ENCODE results near the gene EIF4A3.

DNA sequence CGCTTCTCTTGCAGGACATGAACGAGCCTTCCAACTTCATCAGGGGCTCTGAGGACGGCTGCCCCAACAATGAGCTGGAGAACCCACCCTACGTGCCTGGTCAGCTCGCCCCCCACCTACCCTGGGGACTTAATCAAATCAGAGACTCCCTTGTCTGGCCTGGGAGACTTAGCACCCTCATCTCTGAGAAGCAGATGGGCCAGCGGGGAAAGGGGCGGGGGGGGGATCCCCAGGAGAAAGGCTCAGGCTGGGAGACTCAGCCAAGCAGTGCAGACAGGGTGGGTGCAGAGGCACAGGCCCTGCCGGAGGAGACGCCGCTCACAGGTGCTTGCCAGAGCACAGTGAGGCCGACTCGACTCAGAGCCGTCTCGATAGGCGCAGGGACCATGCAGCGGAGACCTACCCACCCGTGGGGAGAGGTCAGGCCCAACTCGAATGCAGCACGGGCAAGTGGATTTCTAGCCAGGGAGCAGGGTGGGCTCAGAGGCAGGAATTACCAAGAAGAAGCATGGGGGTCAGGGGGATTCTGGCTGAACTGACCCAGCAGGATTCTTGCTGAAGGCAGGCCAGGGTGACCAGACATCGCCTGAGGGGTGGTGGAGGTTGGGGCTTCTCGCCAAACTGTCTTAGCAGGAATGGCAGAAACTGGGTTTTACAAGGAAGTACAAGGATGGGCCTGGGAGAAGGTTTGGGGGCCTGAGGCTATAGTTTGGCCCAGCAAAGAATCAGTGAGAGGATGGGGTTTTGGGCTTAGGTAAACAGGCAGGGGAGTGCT lies 35.8 kb downstream of the EIF4A3 start:
- TF ChIP-seq, protein P1, sequence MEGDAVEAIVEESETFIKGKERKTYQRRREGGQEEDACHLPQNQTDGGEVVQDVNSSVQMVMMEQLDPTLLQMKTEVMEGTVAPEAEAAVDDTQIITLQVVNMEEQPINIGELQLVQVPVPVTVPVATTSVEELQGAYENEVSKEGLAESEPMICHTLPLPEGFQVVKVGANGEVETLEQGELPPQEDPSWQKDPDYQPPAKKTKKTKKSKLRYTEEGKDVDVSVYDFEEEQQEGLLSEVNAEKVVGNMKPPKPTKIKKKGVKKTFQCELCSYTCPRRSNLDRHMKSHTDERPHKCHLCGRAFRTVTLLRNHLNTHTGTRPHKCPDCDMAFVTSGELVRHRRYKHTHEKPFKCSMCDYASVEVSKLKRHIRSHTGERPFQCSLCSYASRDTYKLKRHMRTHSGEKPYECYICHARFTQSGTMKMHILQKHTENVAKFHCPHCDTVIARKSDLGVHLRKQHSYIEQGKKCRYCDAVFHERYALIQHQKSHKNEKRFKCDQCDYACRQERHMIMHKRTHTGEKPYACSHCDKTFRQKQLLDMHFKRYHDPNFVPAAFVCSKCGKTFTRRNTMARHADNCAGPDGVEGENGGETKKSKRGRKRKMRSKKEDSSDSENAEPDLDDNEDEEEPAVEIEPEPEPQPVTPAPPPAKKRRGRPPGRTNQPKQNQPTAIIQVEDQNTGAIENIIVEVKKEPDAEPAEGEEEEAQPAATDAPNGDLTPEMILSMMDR (conservative IDR thresholded peaks at IDR 0.05; ENCODE audit: low read depth, low read length) = no peak
- TF ChIP-seq EZH2 (IDR thresholded peaks at IDR 0.05; ENCODE audit: borderline replicate concordance, low read depth, low read length, poor library complexity, severe bottlenecking) = no peak
